LoVo (cell line): ENCODE measurements around the gene SAPCD2.
A peak's percentile ranks its signal among the peaks of the same experiment; 100 is the strongest.
"Not testable (repeated sequence)": the region's sequence is repeated elsewhere in the genome, so short reads cannot be mapped to it uniquely, and the experiment has no call there.

Experiments used
- DNase-seq: peaks from one replicate; pipeline ENCODE4 v3.0.0-alpha.2; 2016; ENCODE audit warnings: low spot score

Gene SAPCD2

GRCh38 chr9:137070201-137070905 is at the start of gene SAPCD2:
Gene SAPCD2, minus strand, starts transcription at chr9:137070557. Its CDS starts 97 bp downstream, at chr9:137070460.
- DNase-seq: peak; percentile 92

GRCh38 chr9:137118092-137118603 is 47.8 kb upstream of the SAPCD2 start:
- DNase-seq: not testable (repeated sequence)

GRCh38 chr9:137117269-137117731 is 46.9 kb upstream of the SAPCD2 start:
- DNase-seq: no peak

- no peak for DNase-seq
Observed at GRCh38 chr9:137116728-137117127, 46.4 kb upstream of the SAPCD2 start.

GRCh38 chr9:137116027-137116507 is 45.7 kb upstream of the SAPCD2 start:
- no peak for DNase-seq

GRCh38 chr9:137115394-137116026 is 45.2 kb upstream of the SAPCD2 start:
- DNase-seq: no peak

- DNase-seq: peak; percentile 75
Observed at GRCh38 chr9:137114613-137115393, 44.4 kb upstream of the SAPCD2 start, which contains the start of gene DPP7. Gene DPP7, minus strand, starts transcription at chr9:137114733. Its CDS starts 20 bp downstream, at chr9:137114713.

GRCh38 chr9:137114220-137114612 is 43.9 kb upstream of the SAPCD2 start:
- no peak for DNase-seq

GRCh38 chr9:137113385-137114159 is 43.2 kb upstream of the SAPCD2 start:
- no peak for DNase-seq

GRCh38 chr9:137112564-137113384 is 42.4 kb upstream of the SAPCD2 start:
- no peak for DNase-seq

GRCh38 chr9:137111788-137112563 is 41.6 kb upstream of the SAPCD2 start:
- no peak for DNase-seq

GRCh38 chr9:137110911-137111787 is 40.8 kb upstream of the SAPCD2 start:
- no peak for DNase-seq

GRCh38 chr9:137110147-137110910 is 40.0 kb upstream of the SAPCD2 start:
- DNase-seq: no peak

GRCh38 chr9:137109250-137110146 is 39.1 kb upstream of the SAPCD2 start:
- DNase-seq: no peak

- DNase-seq: no peak
Observed at GRCh38 chr9:137108608-137109249, 38.4 kb upstream of the SAPCD2 start.

GRCh38 chr9:137107982-137108381 is 37.6 kb upstream of the SAPCD2 start:
- DNase-seq: no peak
